Stimulated activated CD8-positive, alpha-beta memory T cell treated with anti-CD3 and anti-CD28 coated beads, Interleukin-4, amount 100 ng/mL, for 24 hours (primary cell): Measurements from ENCODE around the gene BTNL8.
"Not testable (repeated sequence)": the region's sequence is repeated elsewhere in the genome, so short reads cannot be mapped to it uniquely, and the experiment has no call there.

Experiments used
- DNase-seq: peaks from one replicate; pipeline ENCODE4 v3.0.0-alpha.2; 2020; ENCODE audit warnings: low read depth

BTNL8 gene

DNA sequence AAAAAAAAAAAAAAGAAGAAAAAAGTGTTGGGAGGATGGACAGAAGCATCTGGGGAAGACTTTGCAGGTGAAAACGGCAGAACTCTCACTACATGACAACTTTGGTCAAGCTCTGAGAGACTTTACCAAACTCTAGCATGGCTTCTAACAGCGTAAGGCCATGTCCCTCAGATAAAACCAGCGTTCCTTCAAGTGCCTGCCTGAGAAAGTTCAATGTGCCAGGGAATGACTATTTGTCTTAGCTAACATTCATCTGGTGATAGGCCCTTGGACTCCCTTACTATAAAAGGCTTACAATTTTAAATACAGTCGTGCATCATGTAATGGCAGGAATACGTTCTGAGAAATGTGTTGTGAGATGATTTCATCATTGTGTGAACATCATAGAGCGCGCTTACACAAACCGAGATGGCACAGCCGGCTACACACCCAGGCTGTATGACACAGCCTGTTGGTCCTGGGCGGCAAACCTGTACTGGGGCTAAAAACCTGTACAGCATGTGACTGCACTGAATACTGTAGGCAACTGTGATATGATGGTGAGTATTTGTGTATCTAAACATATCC lies 23.0 kb upstream of the BTNL8 start:
- no peak for DNase-seq

DNA sequence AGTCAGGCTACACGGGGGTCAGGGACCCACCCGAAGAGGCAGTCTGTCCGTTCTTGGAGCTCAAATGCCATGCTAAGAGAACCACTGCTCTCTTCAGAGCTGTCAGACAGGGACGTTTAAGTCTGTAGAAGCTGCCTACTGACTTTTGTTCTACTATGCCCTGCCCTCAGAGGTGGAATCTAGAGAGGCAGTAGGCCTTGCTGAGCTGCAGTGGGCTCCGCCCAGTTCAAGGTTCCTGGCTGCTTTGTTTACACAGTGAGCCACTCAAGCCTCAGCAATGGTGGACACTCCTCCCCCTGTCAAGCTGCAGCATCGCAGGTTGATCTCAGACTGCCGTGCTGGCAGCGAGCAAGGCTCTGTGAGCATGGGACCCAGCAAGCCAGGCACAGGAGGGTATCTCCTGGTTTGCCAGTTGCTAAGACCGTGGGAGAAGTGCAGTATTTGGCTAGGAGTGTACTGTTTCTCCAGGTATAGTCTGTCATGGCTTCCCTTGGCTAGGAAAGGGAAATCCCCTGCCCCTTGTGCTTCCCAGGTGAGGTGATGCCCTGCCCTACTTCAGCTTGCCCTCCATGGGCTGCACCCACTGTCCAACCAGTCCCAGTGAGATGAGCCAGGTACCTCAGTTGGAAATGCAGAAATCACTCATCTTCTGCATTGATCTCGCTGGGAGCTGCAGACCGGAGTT lies 13.0 kb upstream of the BTNL8 start:
- not testable (repeated sequence) for DNase-seq

DNA sequence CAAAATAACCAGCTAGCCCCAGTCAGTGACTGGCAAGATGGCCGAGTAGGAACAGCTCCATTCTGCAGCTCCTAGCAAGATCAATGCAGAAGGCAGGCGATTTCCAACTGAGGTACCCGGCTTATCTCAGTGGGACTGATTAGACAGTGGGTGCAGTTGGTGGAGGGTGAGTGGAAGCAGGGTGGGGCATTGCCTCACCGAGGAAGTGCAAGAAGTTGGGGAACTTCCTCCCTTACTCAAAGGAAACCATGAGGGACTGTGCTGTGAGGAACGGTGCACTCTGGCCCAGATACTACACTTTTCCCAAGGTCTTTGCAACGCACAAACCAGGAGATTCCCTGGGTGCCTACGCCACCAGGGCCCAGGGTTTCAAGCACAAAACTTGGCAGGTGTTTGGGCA lies 9.6 kb upstream of the BTNL8 start:
- no peak for DNase-seq

DNA sequence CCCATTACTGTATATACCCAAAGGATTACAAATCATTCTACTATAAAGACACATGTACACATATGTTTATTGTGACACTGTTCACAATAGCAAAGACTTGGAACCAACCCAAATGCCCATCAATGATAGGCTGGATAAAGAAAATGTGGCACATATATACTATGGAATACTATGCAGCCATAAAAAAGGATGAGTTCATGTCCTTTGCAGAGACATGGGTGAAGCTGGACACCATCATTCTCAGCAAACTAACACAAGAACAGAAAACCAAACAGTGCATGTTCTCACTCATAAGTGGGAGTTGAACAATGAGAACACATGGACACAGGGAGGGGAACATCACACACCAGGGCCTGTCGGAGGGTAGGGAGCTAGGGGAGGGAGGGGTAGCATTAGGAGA lies 3.6 kb upstream of the BTNL8 start:
- DNase-seq, result not testable (repeated sequence)

DNA sequence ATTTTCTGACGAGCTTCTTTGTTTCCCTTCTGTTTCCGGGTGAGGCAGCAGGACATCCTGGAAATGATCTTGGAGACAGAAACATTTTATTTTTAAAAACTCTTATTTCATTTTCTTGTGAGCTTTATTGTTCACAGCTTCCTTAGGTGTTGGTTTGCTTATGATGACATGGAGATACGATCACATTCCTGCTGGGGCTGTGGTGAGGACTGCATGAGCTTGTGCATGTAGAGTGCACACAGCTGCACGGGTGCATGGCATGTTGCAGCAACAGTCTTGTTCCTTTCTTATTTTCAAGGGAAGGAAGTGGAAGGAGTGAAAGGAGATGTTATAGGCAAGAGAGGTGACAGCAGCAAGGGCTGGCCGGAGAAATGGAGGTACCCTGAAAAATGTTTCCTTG lies 1.2 kb downstream of the BTNL8 start:
- DNase-seq, result no peak

DNA sequence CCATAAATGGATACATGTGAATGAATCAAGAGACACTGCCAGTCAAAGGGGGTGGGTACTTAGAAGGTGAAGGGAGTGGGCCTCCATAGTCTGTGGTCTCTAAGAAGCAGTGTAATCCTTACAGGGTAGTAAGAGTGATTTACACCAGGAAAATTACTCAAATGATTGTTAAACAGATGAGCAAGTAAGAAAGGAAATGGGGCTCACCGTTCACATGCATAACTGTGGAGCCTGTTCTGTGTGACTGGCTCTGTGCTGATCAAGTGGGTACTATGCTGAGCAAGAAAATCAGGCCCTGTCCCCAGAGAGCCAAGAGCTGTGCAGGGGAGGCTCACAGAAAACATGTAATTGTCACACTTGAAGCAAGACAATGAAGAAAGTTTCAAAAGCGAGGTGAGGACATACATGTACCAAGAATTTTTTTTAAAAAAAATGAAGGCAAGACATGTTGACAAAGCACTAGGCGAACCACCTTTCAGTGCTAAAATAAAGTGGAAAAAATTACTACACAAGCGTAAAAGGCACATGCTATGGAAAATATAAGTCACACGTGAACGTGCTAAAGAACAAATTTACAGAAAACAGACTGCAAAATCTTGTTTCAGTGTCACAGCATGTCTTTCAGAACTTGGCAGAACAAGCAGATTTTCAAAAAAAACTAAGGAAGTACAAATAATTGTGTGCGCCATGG lies 2.5 kb downstream of the BTNL8 start:
- DNase-seq, result no peak

DNA sequence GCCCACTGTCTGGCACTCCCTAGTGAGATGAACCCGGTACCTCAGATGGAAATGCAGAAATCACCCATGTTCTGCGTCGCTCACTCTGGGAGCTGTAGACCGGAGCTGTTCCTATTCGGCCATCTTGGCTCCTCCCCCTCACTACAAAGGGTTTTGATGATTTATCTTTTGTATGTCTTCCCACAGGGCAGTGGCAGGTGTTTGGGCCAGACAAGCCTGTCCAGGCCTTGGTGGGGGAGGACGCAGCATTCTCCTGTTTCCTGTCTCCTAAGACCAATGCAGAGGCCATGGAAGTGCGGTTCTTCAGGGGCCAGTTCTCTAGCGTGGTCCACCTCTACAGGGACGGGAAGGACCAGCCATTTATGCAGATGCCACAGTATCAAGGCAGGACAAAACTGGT lies 9.4 kb downstream of the BTNL8 start:
- no peak for DNase-seq

DNA sequence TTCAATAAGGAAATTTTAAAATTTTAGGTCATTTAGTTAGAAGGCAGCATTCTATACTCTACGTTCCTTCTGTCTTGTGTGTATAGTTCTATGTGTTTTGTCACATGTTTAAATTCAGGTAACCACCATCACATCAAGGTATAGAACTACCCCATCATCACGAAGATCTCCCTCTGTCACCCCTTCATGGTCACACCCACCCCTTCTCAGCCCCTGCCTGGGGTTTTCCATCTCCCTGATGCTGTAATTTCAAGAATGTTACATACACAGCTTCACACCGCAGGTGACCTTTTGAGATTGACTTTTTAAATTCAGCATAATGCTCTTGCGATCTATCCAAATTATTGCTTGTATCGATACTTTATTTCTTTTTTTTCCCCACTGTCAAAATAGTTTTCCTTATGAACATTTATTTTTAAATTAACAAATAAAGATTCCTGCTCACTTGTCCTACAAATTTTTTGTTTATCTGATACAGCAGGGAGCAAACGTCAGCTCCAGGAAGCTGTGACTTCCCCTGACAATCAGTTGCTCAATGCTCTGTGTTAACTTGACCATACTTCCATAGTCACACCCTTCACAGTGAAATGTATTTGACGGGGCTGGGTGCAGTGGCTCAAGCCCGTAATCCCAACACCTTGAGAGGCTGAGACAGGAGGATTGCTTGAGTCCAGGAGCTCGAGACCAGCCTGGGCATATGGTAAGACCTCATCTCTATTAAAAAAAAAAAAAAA lies 10.2 kb downstream of the BTNL8 start:
- DNase-seq, result no peak

DNA sequence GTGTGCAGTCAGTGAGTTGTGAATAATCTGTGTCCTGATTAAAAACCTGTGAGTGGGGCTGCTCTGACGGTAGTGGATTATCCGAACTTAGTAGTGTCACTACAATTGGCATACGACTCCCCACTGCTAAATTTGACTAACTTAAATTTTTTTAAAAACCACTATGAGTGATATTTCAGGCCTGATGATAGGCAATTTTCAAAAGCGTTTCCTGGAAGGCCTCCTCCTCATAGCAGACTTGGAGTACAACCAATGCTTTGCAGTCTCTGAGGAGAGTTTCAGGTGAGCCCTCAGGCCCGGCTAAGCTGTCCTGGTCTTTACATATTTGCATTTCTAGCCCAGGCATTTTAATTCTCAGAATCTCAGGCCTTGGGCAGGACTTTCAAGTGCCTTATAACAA lies 10.8 kb downstream of the BTNL8 start:
- no peak for DNase-seq

DNA sequence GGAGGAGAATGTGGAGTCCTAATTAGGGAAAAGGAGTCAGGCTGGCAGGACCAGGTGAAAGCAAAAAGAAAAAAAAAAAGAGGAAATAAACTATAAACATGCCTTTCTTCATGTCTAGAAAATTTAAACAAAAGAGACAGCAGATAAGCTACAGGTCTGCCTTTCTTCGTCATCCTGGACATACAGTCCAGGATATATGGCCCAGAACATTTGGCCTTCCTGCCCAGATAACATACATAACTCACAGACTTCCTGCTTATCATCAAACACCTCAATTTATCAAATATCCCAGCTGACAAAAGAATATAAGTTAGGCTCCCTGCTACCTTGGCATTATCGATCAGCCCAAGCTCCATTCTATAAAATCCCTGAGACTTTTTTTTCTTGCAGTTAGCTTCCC lies 11.2 kb downstream of the BTNL8 start:
- DNase-seq, result no peak

DNA sequence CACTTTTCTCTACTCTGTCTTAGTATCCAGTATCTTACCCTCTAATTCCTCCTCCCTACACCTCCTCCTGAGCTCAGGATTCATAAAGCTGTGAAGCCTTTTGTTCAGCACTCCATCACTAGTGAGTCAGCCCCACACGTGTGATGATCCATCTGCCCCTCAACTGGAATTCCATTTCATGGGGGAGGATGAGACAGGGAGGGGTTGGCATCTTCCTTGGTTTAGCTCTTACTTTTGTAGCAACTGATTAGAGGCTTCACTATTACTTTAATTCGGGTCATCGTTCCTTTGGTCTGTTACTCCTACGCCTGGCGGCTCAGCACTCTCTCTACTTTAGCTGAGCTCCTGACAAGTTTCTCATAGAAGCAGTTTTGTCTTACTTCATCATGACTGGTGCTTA lies 11.8 kb downstream of the BTNL8 start:
- no peak for DNase-seq

DNA sequence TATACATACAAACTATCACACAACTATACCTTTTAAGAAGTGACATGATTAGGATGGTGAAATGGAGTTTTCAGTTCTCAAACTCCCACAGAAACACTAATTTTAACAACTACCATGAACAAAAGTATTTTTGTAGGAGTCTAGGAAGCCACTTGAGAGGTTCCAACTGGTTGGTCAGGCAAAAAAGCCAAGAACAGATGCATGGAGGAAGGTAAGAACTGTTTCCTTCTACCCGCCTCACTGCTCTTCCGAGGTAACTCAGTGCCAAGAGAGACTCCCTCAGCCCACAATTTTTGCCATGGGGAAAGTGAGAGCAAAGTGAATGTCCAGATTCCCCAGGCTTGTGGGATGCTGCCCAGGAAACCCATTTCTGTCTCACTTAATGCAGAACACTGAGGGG lies 15.7 kb downstream of the BTNL8 start:
- DNase-seq, result no peak

DNA sequence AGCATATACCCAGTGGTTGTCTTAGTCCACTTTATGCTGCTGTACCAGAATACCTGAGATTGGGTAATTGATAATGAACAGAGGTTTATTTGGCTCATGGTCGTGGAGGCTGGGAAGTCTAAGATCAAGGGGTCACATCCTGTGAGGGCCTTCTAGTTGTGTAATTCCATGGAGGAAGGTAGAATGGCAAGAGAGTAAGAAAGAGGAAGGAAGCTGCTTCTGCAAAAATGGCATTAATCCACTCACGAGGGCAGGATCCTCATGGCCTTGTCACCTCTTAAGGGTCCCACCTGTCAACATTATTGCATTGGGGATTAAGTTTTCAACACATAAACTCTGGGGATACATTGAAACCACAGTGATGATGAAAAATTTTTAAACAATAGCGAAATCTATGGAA lies 17.0 kb downstream of the BTNL8 start:
- no peak for DNase-seq

DNA sequence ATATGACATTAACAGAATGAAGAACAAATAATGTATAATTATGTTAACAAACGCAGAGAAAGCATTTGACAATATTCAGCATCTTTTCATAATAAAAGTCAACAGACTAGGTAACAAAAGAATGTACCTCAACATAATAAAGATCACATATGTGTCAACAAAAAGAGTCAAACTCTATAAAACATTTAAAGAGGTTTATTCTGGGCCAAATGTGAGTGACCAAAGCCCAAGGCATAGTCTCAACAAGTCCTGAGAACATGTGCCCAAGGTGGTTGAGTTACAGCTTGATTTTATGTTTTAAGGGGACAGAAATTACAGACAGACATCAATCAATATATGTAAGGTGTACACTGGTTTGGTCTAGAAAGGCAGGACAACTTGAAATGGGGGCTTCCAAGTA lies 19.4 kb downstream of the BTNL8 start:
- no peak for DNase-seq

DNA sequence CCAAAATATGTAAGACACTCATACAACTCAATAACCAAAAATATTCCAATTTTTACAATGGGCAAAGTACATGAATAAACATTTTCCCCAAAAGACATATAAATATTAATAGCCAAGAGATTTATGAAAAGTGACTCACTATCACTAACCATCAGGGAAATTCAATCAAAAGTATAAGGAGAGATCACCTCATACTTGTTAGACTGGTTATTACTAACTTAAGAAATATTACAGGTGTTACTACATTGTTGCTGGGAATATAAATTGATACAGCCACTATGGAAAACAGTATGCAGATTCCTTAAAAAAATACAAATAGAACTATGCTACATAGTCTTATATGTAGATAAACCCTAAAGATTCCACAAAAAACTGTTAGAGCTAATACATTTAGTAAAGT lies 21.8 kb downstream of the BTNL8 start:
- no peak for DNase-seq

DNA sequence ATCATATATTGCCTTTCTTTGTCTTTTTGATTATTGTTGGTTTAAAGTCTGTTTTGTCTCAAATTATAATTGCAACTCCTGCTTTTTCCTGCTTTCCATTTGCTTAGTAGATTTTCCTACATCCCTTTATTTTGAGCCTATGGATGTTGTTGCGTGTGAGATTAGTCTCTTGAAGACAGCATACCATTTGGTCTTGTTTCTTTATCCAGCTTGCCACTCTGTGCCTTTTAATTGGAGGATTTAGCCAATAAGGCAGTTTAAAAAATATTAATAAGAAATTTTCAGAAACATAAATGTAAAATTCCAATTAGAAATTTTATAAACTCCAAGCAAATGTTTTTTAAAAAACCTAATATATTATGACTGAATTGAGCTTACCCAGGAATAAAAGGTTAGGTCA lies 24.0 kb downstream of the BTNL8 start:
- no peak for DNase-seq

DNA sequence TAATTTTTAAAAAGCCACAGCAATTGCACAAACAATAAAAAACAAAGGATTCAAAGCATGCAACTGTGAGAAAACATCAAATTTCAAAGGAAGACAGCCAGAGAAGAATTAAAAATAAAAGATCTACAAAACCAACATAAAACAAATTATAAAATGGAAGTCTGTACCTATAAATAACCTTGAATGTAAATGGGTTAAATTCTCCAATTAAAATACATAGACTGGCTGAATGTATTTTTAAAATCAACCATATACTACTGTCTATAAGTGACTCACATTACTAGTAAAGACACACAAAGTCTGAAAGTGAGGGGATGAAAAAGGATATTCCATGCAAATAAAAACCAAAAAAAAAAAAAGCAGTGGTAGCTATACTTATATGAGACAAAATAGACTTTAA lies 33.7 kb downstream of the BTNL8 start:
- DNase-seq, result no peak

DNA sequence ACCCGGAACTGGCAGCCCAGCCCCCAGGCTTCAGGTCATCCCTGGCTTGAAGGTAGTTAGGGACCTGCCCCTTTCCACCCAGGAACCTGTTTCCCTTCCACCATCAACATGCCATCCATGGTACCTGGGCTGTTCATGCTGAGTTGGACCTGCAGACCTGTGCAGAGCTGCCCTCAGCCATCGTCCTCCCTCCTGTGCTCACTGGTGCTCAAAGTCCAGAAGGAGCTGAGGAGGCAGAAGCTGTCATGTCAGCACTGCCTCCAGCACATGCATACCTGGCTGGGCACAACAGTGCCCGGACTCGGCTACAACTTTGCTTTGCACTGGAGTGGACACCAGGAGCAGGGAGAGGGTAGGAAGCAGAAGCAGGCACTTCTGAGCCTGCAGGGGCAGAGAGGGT lies 36.2 kb downstream of the BTNL8 start:
- no peak for DNase-seq

DNA sequence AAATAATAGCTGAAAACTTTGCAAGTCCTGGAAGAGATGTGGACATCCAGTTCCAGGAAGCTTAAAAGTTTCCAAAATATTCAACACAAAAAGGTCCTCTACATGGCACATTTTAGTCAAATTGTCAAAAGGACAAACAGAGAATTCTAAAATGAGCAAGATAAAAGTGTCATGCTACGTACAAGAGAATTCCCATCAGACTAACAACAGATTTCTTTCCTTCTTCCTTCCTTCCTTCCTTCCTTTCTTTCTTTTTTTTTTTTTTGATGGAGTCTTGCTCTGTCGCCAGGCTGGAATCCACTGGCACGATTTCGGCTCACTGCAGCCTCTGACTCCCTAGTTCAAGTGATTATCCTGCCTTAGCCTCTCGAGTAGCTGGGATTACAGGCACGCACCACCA lies 39.3 kb downstream of the BTNL8 start:
- no peak for DNase-seq

DNA sequence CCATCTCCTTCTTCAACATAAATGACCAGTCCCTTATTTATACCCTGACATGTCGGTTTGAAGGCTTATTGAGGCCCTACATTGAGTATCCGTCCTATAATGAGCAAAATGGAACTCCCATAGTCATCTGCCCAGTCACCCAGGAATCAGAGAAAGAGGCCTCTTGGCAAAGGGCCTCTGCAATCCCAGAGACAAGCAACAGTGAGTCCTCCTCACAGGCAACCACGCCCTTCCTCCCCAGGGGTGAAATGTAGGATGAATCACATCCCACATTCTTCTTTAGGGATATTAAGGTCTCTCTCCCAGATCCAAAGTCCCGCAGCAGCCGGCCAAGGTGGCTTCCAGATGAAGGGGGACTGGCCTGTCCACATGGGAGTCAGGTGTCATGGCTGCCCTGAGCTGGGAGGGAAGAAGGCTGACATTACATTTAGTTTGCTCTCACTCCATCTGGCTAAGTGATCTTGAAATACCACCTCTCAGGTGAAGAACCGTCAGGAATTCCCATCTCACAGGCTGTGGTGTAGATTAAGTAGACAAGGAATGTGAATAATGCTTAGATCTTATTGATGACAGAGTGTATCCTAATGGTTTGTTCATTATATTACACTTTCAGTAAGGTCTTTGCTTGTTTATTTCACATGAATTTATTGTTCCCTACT lies 51.5 kb downstream of the BTNL8 start:
- no peak for DNase-seq

DNA sequence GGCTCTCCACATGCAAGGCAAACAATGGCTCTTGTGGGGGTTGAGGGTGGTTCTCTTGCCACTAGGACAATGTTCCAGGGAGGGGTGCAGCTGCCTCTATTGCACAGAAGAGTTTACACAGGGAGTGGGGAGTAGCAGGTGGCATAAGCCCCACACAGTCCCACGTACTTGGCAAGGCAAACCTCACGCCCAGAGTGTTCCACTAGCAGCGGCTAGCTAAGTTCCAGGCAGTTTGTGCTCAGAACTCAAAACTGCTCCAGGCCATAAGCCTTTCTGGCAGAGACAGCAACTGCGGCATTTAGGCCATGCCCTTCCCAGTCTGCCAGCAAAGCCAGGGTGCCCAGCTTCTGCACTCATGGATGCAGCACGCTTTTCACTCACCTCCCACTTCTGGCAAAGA lies 60.7 kb downstream of the BTNL8 start:
- DNase-seq, result no peak

DNA sequence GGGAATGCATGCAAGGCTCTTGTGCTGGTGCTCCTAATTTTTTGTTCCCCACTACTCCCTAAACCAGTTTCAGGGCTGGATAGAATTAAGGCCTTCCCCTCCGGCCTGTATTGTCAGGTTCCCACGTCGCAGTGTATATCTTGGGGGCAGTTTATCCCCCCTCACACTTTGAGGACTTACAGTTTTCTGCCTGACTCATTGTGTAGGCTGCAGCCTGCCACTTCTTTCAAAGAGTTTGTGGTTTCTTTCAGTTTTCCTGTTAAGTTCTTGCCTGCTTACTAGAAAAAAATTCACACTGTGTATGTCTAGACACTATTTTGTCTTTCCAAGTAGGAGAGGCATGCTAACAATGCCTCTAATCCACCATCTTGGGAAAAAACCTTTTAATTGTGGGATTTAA lies 61.2 kb downstream of the BTNL8 start:
- DNase-seq, result no peak

DNA sequence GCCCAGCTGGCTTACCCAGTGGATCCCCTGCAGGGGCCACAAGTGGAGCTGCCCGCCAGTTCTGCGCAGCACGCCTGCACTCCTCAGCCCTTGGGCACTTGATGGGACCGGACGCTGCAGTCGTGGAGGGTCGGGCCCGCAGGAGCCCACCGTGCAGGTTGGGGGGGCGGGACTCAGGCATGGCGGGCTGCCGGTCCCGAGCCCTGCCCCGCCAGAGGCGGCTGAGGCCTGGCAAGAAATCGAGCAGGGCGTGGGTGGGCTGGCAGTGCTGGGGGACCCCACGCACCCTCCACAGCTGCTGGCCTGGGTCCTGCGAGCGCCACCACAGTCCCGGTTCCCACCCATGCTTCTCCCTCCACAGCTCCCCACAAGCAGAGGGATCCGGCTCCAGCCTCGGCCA lies 70.4 kb downstream of the BTNL8 start:
- DNase-seq, result no peak
